ENCODE measurements around the gene FAF1.

The FAF1 gene

DNA sequence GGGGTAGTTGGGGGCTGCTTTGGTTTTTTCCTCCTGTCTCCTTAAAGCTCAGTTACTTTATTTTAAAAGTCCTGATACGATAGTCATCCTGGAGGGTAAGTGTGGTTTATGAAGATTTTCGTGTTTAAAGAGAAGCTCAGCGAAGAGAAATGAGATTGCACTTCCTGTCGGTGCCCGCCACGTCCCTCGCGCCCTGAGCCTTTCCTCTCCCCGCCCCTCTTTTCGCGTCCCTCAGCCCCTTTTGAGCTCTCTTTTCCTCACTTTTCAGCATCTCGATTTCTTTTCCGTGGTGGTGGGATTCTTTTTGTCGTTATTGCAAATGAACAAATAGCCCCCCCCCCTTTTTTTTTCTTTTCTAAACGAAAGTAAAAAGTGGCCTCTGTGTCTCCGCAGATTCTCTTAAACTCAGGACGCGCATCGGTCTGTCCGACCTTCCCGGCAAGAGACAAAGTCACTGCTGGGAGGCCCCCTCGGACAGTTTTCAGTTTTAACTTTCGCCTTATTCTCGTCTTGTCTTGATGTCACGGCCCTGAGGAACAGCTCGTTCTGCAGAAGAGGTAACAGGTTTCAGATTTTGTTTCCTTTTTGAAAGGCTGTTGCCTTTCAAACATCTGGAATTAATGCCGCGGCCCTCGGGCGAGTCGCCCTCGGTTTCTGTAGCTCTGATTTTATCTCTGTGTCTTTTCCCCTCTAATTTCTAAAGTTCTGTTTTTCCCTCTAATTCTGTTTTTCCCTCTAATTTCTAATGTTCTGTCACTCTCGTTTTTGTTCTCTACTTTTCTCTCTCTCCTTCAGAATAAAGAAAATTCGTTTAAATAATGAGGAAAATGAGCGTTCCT is 535.8 kb downstream of the FAF1 start:
- peak; percentile 55 for DNase-seq (ENCODE audit: extremely low spot score)
- TF ChIP-seq, protein P1, sequence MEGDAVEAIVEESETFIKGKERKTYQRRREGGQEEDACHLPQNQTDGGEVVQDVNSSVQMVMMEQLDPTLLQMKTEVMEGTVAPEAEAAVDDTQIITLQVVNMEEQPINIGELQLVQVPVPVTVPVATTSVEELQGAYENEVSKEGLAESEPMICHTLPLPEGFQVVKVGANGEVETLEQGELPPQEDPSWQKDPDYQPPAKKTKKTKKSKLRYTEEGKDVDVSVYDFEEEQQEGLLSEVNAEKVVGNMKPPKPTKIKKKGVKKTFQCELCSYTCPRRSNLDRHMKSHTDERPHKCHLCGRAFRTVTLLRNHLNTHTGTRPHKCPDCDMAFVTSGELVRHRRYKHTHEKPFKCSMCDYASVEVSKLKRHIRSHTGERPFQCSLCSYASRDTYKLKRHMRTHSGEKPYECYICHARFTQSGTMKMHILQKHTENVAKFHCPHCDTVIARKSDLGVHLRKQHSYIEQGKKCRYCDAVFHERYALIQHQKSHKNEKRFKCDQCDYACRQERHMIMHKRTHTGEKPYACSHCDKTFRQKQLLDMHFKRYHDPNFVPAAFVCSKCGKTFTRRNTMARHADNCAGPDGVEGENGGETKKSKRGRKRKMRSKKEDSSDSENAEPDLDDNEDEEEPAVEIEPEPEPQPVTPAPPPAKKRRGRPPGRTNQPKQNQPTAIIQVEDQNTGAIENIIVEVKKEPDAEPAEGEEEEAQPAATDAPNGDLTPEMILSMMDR (IDR thresholded peaks at IDR 0.05; ENCODE audit: control extremely low read depth, extremely low read depth, low read depth, missing control alignments) = no peak

DNA sequence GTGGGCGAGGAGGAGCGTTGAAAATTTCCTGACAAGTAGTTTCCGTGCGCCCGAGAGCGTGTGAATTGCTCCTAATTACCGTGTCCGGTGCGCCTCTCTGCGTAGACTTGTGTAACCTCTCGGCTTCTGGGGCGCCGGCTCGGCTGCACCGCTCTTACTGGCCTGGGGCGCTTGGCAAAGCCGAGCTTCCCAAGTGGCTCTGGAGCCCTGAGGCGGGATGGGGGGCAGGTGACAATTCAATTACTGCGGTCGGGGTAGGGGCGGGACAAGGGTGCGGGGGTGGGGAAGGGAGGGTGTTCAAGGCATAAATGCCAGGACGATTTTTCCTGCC is 536.4 kb downstream of the FAF1 start:
- TF ChIP-seq, protein P1 (IDR thresholded peaks at IDR 0.05; ENCODE audit: control extremely low read depth, extremely low read depth, low read depth, missing control alignments) = no peak
- CTCF ChIA-PET = no interaction called here
- POLR2A ChIA-PET = interaction anchor here (1.0 kb wide), 1 partner anchor 9 kb away, joined by 3 read pairs; no protein-coding TSS in a partner anchor
- peak; percentile 54 for DNase-seq (ENCODE audit: extremely low spot score)

More for the DNA sequence above, 535.8 kb downstream of the FAF1 start:
- CTCF ChIA-PET = no interaction called here
- POLR2A ChIA-PET = interaction anchor here (1.0 kb wide), 1 partner anchor 8 kb away, joined by 3 read pairs; no protein-coding TSS in a partner anchor

DNA sequence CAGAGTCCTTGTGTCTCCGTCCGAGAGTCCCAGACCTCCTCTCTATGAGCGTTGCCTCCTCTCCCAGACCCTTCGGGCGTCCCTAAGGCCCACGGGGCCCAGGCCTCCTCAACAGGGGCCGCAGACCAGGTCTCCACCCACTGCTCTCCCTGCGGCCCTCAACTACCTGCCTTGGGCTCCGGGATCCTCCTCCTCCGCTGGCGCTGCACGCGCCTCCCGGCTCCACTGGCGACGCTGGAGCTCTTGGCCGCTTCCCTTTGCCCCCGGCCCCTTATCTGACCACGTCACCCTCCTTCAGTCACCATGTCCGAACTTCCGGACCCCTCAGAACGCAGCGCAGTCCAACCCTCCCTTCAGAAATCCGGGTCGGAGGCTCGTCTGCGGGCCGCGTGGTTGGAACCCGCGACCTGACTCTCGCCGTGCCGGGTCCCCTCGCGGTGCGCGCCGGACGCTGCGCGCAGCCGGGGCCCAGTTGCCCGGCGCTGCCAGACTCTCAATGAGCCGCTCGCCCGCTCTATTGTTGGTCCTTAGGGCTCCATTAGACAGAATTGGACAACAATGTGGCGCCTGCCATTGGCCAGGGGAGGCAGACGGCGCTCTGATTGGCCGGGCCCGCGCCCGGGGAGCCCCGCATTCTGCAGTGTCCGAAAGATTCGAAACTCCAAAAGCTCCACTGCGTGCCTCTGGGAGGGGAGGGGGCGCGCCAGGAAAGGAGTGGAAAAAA is 537.0 kb downstream of the FAF1 start, which contains the start of gene DMRTA2:
TSS of gene DMRTA2 (minus strand) at position 498 of the 724 bp plus-strand sequence. CDS start 1,907 bp downstream, outside the sequence.
- ChIA-PET CTCF (no interaction called here), POLR2A (interaction anchor here (1.0 kb wide), 1 partner anchor 9 kb away, joined by 3 read pairs; no protein-coding TSS in a partner anchor)
- DNase-seq (ENCODE audit: extremely low spot score) = peak; percentile 55
- TF ChIP-seq, protein P1 (IDR thresholded peaks at IDR 0.05; ENCODE audit: control extremely low read depth, extremely low read depth, low read depth, missing control alignments) = no peak

DNA sequence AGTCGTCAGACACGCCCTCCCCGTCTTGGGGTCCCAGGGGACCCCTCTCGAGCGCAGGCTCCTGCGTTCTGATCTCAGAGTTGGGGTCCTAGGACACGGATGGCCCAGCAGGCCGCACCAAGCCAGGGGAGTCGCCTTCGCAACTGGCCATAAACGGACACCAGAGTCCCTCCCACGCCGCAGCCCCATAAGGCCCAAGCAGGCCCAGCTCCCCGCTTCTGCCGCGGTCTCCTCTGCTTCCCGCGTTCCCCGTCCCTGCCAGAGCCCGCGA is 537.5 kb downstream of the FAF1 start:
- ChIA-PET CTCF (no interaction called here), POLR2A (no interaction called here)
- DNase-seq (ENCODE audit: extremely low spot score) = no peak
- TF ChIP-seq, protein P1 (IDR thresholded peaks at IDR 0.05; ENCODE audit: control extremely low read depth, extremely low read depth, low read depth, missing control alignments) = no peak

DNA sequence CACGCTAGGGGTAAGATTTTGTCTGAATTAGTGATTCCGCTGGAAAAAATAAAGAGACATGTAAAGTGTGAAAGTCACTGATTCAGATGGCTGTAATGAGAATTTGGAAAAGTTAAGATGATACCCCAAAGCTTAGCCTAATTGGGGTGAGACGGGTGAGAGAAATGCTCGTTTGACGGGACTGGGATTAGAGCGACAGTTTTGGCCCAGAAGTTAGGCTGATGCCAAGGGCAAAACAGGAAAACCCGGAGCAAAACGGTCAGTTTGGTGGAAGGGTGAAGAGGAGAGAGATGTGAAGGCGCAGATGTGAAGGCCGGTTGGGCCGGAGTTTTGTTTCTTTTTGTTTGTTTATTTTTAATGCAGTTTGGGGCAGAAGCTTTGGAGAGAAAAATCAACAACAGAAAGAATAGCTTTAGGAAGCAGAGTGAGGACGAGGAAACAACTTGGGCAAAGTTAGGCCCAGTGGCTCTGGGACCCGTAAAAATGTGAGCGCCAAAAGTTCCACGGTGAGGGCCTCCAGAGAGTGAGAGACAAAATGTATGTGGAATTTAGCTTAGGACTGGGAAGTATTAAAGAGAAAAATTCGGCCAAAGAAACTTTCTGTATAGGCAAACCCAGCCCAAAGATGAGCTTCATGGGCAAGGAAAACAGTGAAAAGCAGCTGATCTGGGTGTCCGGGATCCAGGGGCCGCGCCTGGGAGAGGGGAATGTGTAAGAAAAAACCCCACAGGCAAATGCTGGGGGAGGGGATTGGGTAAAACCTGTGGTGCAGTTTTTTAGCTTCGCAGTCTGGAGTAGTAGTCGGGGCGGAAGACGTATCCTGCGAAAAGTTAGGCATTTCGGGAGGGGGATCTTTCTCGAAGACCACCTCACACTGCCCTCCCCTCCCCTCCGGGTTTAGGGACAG is 538.0 kb downstream of the FAF1 start:
- POLR2A ChIA-PET = no interaction called here
- CTCF ChIA-PET = no interaction called here
- no peak for DNase-seq (ENCODE audit: extremely low spot score)
- TF ChIP-seq, protein P1 (IDR thresholded peaks at IDR 0.05; ENCODE audit: control extremely low read depth, extremely low read depth, low read depth, missing control alignments) = no peak

DNA sequence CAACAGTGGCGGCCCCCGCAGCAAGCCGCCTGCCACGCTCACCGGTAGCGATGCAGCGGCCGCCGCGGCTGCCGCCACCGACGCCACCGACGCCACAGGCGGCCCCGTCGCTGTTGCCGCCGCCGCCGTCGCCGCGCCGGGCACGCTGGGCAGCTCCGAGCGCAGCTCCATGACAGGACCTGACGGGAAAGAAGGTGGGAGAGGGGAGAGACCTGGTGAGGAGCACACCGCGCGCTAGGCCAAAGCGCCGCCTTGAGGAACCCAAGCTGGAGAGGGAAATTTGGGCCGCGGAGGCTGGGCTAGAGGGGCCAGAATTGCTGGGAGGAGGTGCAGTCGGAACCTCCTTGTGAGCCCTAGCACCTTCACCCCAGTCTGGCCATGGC is 538.7 kb downstream of the FAF1 start:
- DNase-seq (ENCODE audit: extremely low spot score) = no peak
- TF ChIP-seq, protein P1 (IDR thresholded peaks at IDR 0.05; ENCODE audit: control extremely low read depth, extremely low read depth, low read depth, missing control alignments) = no peak
- ChIA-PET CTCF (no interaction called here), POLR2A (no interaction called here)

Data from GM10248 (cell line).